Liver (tissue), 9 donors: ENCODE measurements around the gene SREBF2. TPM values are rescaled to one million over a fixed set of nuclear protein-coding genes. Genes with fewer than 3 reads are reported as not detected.

ENCODE experiments used
- DNase-seq: peaks from one replicate; pipeline ENCODE4 v3.0.0-alpha.2; 2017; ENCODE audit warnings: low spot score
- H3K27ac ChIP-seq, 2 donors: one replicate each; pipeline ENCODE4 v1.7.0; 2013; ENCODE audit warnings: inconsistent platforms in 2 of 2, low read length in 2 of 2, control low read depth in 1 of 2, low read depth in 1 of 2, mild to moderate bottlenecking in 1 of 2
- H3K27me3 ChIP-seq, 4 donors: one replicate each; pipeline versions ENCODE4 v1.6.1 to v1.7.0; 2013; ENCODE audit warnings: low read length in 3 of 4, inconsistent platforms in 1 of 4, mild to moderate bottlenecking in 1 of 4, moderate library complexity in 1 of 4; ENCODE audit not compliant: control insufficient read depth in 4 of 4, insufficient read depth in 4 of 4
- H3K36me3 ChIP-seq, 4 donors: one replicate each; pipeline versions ENCODE4 v1.6.1 to v1.7.0; 2013; ENCODE audit warnings: low read length in 3 of 4, mild to moderate bottlenecking in 3 of 4, low read depth in 1 of 4, moderate library complexity in 1 of 4; ENCODE audit not compliant: control insufficient read depth in 4 of 4, insufficient read depth in 3 of 4
- H3K4me1 ChIP-seq, 4 donors: one replicate each; pipeline versions ENCODE4 v1.6.1 to v1.7.0; 2013; ENCODE audit warnings: low read length in 3 of 4, mild to moderate bottlenecking in 3 of 4, moderate library complexity in 1 of 4; ENCODE audit not compliant: control insufficient read depth in 4 of 4, insufficient read depth in 4 of 4
- H3K4me3 ChIP-seq, 3 donors: one replicate each; pipeline versions ENCODE4 v1.6.1 to v1.7.0; 2013; ENCODE audit warnings: low read length in 3 of 3, control low read depth in 1 of 3, low read depth in 1 of 3, mild to moderate bottlenecking in 1 of 3
- H3K9ac ChIP-seq, 2 donors: one replicate each; pipeline ENCODE4 v1.7.0; 2013; ENCODE audit warnings: low read length in 2 of 2, mild to moderate bottlenecking in 2 of 2, moderate library complexity in 2 of 2, control low read depth in 1 of 2, low read depth in 1 of 2
- H3K9me3 ChIP-seq, 4 donors: one replicate each; pipeline versions ENCODE4 v1.6.1 to v1.7.0; 2013; ENCODE audit warnings: low read length in 3 of 4; ENCODE audit not compliant: control insufficient read depth in 4 of 4
- EGR1 ChIP-seq, 2 donors: IDR thresholded peaks; 2 replicates each; pipeline ENCODE4 v1.6.1; 2016 to 2018; ENCODE audit warnings: antibody characterized with exemption in 2 of 2, low read depth in 2 of 2
- FOXA1 ChIP-seq: IDR thresholded peaks from 2 replicates; pipeline ENCODE4 v1.6.1; 2016; ENCODE audit warnings: antibody characterized with exemption
- FOXA2 ChIP-seq: IDR thresholded peaks from 2 replicates; pipeline ENCODE4 v1.6.1; 2016; ENCODE audit warnings: antibody characterized with exemption
- GABPA ChIP-seq, 2 donors: IDR thresholded peaks in 1 of 2; conservative IDR thresholded peaks in 1 of 2; 2 replicates each; pipeline ENCODE4 v1.6.1; 2016; ENCODE audit warnings: antibody characterized with exemption in 2 of 2, mild to moderate bottlenecking in 1 of 2, moderate library complexity in 1 of 2
- HNF4A ChIP-seq, 2 donors: conservative IDR thresholded peaks; 2 replicates each; pipeline ENCODE4 v1.6.1; 2016; ENCODE audit warnings: antibody characterized with exemption in 2 of 2, mild to moderate bottlenecking in 2 of 2
- HNF4G ChIP-seq: IDR thresholded peaks from 2 replicates; pipeline ENCODE4 v1.6.1; 2016; ENCODE audit warnings: antibody characterized with exemption
- JUND ChIP-seq, 2 donors: IDR thresholded peaks; 2 replicates each; pipeline ENCODE4 v1.6.1; 2016; ENCODE audit warnings: antibody characterized with exemption in 2 of 2
- NR2F2 ChIP-seq: IDR thresholded peaks from 2 replicates; pipeline ENCODE4 v1.6.1; 2016; ENCODE audit warnings: antibody characterized with exemption
- RAD21 ChIP-seq, 2 donors: IDR thresholded peaks; 2 replicates each; pipeline ENCODE4 v1.6.1; 2016; ENCODE audit warnings: antibody characterized with exemption in 2 of 2, mild to moderate bottlenecking in 2 of 2
- RXRA ChIP-seq, 2 donors: IDR thresholded peaks; 2 replicates each; pipeline ENCODE4 v1.6.1; 2017 to 2018; ENCODE audit warnings: antibody characterized with exemption in 2 of 2, mild to moderate bottlenecking in 1 of 2
- SP1 ChIP-seq: IDR thresholded peaks from 2 replicates; pipeline ENCODE4 v1.6.1; 2018; ENCODE audit warnings: antibody characterized with exemption, mild to moderate bottlenecking
- TAF1 ChIP-seq: conservative IDR thresholded peaks from 2 replicates; pipeline ENCODE4 v1.6.1; 2016; ENCODE audit warnings: antibody characterized with exemption, mild to moderate bottlenecking
- YY1 ChIP-seq: IDR thresholded peaks from 2 replicates; pipeline ENCODE4 v1.6.1; 2016; ENCODE audit warnings: antibody characterized with exemption, mild to moderate bottlenecking
- WGBS: extraction: QIAGEN DNeasy Blood & Tissue Kit; methylation state at CpG from one replicate; pipeline ENCODE4 v1.1.7; 2013; 5-methylcytosine and 5-hydroxymethylcytosine counted together
- polyA plus RNA-seq, 2 donors: library from polyadenylated mRNA; stranded (reverse) in 1 of 2; unstranded in 1 of 2; fragments of 200-250 nt in 1 of 2; fragments of >200 nt in 1 of 2; fragmentation: Nextera tagmentation in 1 of 2; extraction: Ambion mirVana in 1 of 2; gene quantifications; one replicate each; pipeline versions ENCODE4 v1.2.1 to v1.2.3, GENCODE V29; 2013 to 2015
- total RNA-seq, 2 donors: library from RNA; depleted of rRNA; stranded (reverse); fragments of >200 nt; gene quantifications; one replicate each; pipeline ENCODE4 v1.2.3, GENCODE V29; 2014
- TF ChIP-seq, protein P1 (sequence below): IDR thresholded peaks from 2 replicates; pipeline ENCODE4 v1.6.1; 2016; ENCODE audit warnings: antibody characterized with exemption
- TF ChIP-seq, protein P2 (sequence below): fragments of 150-350 bp; IDR thresholded peaks from 2 replicates; pipeline ENCODE4 v1.5.1; 2017; ENCODE audit warnings: improper control_type of control experiment, low read depth, low read length; ENCODE audit not compliant: missing input control
- TF ChIP-seq, protein P3 (sequence below): IDR thresholded peaks from 2 replicates; pipeline ENCODE4 v1.6.1; 2016; ENCODE audit warnings: antibody characterized with exemption, mild to moderate bottlenecking
- TF ChIP-seq, protein P4 (sequence below): IDR thresholded peaks from 2 replicates; pipeline ENCODE4 v1.6.1; 2016; ENCODE audit warnings: antibody characterized with exemption
- TF ChIP-seq, protein P5 (sequence below): IDR thresholded peaks from 2 replicates; pipeline ENCODE4 v1.6.1; 2016; ENCODE audit warnings: antibody characterized with exemption
- donor health status: healthy.
- donor health status: healthy.
- donor health status: healthy.
- donor health status: healthy.
- donor health status: healthy.

Gene SREBF2
- total and polyA plus RNA-seq, 4 donors = 18.3 to 69.6 (median 57.3) TPM

DNA sequence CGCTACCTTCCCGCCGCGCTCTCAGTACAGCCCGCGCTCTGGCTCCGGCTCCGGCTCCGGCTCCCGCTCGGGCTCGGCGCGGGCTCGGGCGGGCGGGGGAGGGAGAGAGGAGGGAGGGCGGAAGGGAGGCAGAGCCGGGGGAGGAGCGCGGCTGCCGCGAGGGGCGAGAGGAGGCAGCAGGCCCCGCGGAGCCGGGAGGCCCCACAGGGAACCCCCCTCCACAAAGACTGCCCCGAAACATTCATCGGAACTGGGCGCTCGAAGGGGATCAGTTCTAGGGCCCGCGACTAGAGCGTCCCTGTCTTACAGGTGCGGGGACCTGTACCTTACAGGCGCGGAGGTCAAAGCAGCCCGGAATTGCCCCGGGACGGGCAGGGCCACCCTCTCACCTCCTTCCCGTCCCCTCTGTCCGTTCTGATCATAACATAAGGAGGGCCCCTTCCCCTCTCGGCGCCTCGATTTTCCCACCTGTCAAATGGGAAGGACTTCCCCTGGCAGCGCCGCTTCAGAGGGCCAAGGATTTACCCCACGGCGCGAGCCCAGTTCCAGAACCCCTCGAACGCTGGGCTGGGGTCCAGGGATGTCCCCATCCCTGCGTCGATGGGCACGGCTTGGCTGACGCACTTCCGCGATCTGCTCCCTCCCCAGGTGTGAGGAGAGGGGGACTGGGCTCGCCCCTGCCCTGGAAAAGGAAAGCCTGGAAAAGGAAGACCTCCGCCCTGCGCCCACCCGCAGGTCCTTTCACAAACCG is 82.3 kb downstream of the SREBF2 start, which contains the start of gene SHISA8:
Gene SHISA8 (minus strand): TSS at position 40 of the 751 bp plus-strand sequence. CDS start 407 bp downstream, outside the sequence.
- H3K9ac ChIP-seq = no peak within 1 kb of the TSS
- 8% methylated on average over 63 of the region's 63 CpGs for WGBS
- H3K4me1 ChIP-seq = peaks cover 6 to 30% (median 19%) of the 10 kb centered on the region in 4 donors
- TF ChIP-seq SP1 (no peak), NR2F2 (no peak), GABPA (IDR thresholded peaks at IDR 0.05 in 1 of 2, conservative IDR thresholded peaks at IDR 0.05 in 1 of 2) (no peak), RAD21 (IDR thresholded peaks at IDR 0.05) (no peak), FOXA1 (no peak), EGR1 (IDR thresholded peaks at IDR 0.05; ENCODE audit: low read depth in 2 of 2) (no peak), JUND (IDR thresholded peaks at IDR 0.05) (no peak), HNF4G (no peak), HNF4A (conservative IDR thresholded peaks at IDR 0.05) (no peak), FOXA2 (no peak), YY1 (no peak), RXRA (IDR thresholded peaks at IDR 0.05) (no peak), TAF1 (no peak)
- TF ChIP-seq, protein P1, sequence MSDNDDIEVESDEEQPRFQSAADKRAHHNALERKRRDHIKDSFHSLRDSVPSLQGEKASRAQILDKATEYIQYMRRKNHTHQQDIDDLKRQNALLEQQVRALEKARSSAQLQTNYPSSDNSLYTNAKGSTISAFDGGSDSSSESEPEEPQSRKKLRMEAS = no peak
- TF ChIP-seq, protein P2, sequence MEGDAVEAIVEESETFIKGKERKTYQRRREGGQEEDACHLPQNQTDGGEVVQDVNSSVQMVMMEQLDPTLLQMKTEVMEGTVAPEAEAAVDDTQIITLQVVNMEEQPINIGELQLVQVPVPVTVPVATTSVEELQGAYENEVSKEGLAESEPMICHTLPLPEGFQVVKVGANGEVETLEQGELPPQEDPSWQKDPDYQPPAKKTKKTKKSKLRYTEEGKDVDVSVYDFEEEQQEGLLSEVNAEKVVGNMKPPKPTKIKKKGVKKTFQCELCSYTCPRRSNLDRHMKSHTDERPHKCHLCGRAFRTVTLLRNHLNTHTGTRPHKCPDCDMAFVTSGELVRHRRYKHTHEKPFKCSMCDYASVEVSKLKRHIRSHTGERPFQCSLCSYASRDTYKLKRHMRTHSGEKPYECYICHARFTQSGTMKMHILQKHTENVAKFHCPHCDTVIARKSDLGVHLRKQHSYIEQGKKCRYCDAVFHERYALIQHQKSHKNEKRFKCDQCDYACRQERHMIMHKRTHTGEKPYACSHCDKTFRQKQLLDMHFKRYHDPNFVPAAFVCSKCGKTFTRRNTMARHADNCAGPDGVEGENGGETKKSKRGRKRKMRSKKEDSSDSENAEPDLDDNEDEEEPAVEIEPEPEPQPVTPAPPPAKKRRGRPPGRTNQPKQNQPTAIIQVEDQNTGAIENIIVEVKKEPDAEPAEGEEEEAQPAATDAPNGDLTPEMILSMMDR = no peak
- TF ChIP-seq, protein P3, sequence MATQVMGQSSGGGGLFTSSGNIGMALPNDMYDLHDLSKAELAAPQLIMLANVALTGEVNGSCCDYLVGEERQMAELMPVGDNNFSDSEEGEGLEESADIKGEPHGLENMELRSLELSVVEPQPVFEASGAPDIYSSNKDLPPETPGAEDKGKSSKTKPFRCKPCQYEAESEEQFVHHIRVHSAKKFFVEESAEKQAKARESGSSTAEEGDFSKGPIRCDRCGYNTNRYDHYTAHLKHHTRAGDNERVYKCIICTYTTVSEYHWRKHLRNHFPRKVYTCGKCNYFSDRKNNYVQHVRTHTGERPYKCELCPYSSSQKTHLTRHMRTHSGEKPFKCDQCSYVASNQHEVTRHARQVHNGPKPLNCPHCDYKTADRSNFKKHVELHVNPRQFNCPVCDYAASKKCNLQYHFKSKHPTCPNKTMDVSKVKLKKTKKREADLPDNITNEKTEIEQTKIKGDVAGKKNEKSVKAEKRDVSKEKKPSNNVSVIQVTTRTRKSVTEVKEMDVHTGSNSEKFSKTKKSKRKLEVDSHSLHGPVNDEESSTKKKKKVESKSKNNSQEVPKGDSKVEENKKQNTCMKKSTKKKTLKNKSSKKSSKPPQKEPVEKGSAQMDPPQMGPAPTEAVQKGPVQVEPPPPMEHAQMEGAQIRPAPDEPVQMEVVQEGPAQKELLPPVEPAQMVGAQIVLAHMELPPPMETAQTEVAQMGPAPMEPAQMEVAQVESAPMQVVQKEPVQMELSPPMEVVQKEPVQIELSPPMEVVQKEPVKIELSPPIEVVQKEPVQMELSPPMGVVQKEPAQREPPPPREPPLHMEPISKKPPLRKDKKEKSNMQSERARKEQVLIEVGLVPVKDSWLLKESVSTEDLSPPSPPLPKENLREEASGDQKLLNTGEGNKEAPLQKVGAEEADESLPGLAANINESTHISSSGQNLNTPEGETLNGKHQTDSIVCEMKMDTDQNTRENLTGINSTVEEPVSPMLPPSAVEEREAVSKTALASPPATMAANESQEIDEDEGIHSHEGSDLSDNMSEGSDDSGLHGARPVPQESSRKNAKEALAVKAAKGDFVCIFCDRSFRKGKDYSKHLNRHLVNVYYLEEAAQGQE = no peak
- TF ChIP-seq, protein P4, sequence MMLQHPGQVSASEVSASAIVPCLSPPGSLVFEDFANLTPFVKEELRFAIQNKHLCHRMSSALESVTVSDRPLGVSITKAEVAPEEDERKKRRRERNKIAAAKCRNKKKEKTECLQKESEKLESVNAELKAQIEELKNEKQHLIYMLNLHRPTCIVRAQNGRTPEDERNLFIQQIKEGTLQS = no peak
- TF ChIP-seq, protein P5, sequence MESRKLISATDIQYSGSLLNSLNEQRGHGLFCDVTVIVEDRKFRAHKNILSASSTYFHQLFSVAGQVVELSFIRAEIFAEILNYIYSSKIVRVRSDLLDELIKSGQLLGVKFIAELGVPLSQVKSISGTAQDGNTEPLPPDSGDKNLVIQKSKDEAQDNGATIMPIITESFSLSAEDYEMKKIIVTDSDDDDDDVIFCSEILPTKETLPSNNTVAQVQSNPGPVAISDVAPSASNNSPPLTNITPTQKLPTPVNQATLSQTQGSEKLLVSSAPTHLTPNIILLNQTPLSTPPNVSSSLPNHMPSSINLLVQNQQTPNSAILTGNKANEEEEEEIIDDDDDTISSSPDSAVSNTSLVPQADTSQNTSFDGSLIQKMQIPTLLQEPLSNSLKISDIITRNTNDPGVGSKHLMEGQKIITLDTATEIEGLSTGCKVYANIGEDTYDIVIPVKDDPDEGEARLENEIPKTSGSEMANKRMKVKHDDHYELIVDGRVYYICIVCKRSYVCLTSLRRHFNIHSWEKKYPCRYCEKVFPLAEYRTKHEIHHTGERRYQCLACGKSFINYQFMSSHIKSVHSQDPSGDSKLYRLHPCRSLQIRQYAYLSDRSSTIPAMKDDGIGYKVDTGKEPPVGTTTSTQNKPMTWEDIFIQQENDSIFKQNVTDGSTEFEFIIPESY = no peak
- DNase-seq = no peak
- H3K9me3 ChIP-seq = no peaks in the 10 kb centered on the region
- H3K27ac ChIP-seq = no peak within 1 kb of the TSS
- H3K4me3 ChIP-seq = peak within 1 kb of the TSS in 1 of 3 donors; percentile 42
- no peaks in the 10 kb centered on the region for H3K36me3 ChIP-seq
- H3K27me3 ChIP-seq = peaks cover 4 to 12% (median 8%) of the 10 kb centered on the region in 4 donors
